NT2/D1 (cell line): Measurements from ENCODE around the gene DDI1.

ENCODE experiments used
- DNase-seq: peaks from one replicate; pipeline ENCODE4 v3.0.0-alpha.2; 2011; ENCODE audit warnings: low read depth, low spot score
- H3K27me3 ChIP-seq: 2 replicates; pipeline ENCODE4 v1.6.0; 2011; ENCODE audit warnings: mild to moderate bottlenecking; ENCODE audit not compliant: insufficient read length, insufficient read depth
- H3K36me3 ChIP-seq: 2 replicates; pipeline ENCODE4 v1.6.1; 2011; ENCODE audit warnings: mild to moderate bottlenecking, low read length, mixed read lengths; ENCODE audit not compliant: insufficient read depth, insufficient read length
- H3K4me1 ChIP-seq: 2 replicates; pipeline ENCODE4 v1.5.1; 2011; ENCODE audit not compliant: insufficient read depth, insufficient read length
- H3K4me3 ChIP-seq: 2 replicates; pipeline ENCODE4 v1.5.1; 2011; ENCODE audit warnings: low read depth; ENCODE audit not compliant: insufficient read length
- H3K9ac ChIP-seq: 2 replicates; pipeline ENCODE4 v1.6.0; 2011; ENCODE audit warnings: low read depth; ENCODE audit not compliant: insufficient read length
- H3K9me3 ChIP-seq: 2 replicates; pipeline ENCODE4 v1.5.1; 2011; ENCODE audit warnings: mild to moderate bottlenecking, low read length; ENCODE audit not compliant: insufficient read depth
- SUZ12 ChIP-seq: IDR thresholded peaks from 2 replicates; pipeline ENCODE4 v1.6.1; 2011; ENCODE audit not compliant: insufficient read length, insufficient read depth; ENCODE audit errors: extremely low read depth
- YY1 ChIP-seq: IDR thresholded peaks from 2 replicates; pipeline ENCODE4 v1.6.1; 2011; ENCODE audit not compliant: insufficient read length, insufficient read depth
- ZNF274 ChIP-seq: IDR thresholded peaks from 2 replicates; pipeline ENCODE4 v1.6.1; 2011; ENCODE audit warnings: mild to moderate bottlenecking, low read depth, low read length

The DDI1 gene

DNA sequence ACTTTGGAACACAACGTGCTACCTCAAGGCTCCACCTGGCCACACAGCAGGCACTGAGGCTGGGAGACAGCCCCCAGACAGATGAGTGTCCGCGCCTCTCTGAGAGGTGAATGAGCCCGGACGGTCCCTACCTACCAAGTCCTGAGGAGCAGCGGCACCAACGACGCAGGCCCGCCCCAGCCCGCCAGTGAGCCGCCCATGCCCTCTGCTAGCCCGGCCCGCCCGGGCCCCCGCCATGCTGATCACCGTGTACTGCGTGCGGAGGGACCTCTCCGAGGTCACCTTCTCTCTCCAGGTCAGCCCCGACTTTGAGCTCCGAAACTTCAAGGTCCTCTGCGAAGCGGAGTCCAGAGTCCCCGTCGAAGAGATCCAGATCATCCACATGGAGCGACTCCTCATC, at the start of gene DDI1:
DDI1 (plus strand) TSS at position 53 of the 400 bp plus-strand sequence; CDS start at position 236, 183 bp downstream.
- Histone ChIP-seq H3K4me3 (no peak within 1 kb of the TSS), H3K27me3 (no peaks in the 10 kb centered on the region), H3K9me3 (no peaks in the 10 kb centered on the region), H3K36me3 (no peaks in the 10 kb centered on the region), H3K9ac (no peak within 1 kb of the TSS), H3K4me1 (no peaks in the 10 kb centered on the region)
- no peak for TF ChIP-seq YY1
- no peak for TF ChIP-seq SUZ12
- TF ChIP-seq ZNF274, result no peak
- no peak for DNase-seq

GRCh38 chr11:103987629-103988594, 48.5 kb upstream of the DDI1 start:
- Histone ChIP-seq H3K4me3 (no peak overlapping the region), H3K9ac (no peak overlapping the region), H3K4me1 (no peaks in the 10 kb centered on the region), H3K27me3 (no peaks in the 10 kb centered on the region), H3K9me3 (no peaks in the 10 kb centered on the region), H3K36me3 (no peaks in the 10 kb centered on the region)
- no peak for TF ChIP-seq ZNF274
- TF ChIP-seq SUZ12, result no peak
- TF ChIP-seq YY1, result no peak
- DNase-seq, result peak; percentile 59

DNA sequence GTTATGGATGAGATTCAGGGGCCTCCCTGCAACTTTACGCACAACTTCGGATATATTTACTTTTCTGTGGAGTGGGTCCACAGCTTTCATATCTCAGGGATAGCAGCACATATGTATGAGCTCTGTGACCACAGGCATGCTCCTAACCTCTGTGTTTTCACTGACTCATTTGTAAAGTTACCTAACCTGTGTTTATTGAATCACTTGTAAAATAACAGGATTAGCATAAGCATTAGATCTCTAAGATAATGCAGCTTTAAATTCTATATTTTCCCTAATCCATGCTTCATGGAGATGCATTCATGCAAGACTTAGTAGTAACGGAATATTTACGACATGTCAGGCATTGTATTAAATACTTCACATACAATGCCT, 47.9 kb upstream of the DDI1 start:
- H3K27me3 ChIP-seq, result no peaks in the 10 kb centered on the region
- DNase-seq, result no peak
- no peak for TF ChIP-seq SUZ12
- no peak overlapping the region for H3K9ac ChIP-seq
- no peaks in the 10 kb centered on the region for H3K4me1 ChIP-seq
- H3K36me3 ChIP-seq, result no peaks in the 10 kb centered on the region
- H3K4me3 ChIP-seq, result no peak overlapping the region
- H3K9me3 ChIP-seq, result no peaks in the 10 kb centered on the region

DNA sequence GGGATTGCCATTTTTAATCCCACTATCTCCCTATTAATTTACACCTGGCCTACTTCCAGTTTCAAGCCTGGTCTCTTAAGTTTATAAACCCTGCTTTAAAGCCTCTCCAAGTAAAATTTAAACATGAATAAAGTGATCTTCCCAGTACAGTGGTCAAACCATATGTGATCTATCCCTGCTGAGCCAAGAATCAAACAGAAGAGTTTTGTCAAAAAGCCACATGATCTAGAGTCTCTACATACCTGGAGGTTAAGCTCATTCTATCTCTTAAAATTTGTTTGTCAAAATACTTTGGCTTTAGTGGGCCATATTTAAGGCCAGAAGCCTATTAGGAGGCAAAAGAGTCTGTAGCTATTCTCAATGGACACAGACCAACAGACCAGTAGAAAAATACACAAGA, 42.9 kb upstream of the DDI1 start:
- no peaks in the 10 kb centered on the region for H3K27me3 ChIP-seq
- no peak for DNase-seq
- H3K4me1 ChIP-seq, result no peaks in the 10 kb centered on the region
- H3K9ac ChIP-seq, result no peak overlapping the region
- no peaks in the 10 kb centered on the region for H3K36me3 ChIP-seq
- no peak overlapping the region for H3K4me3 ChIP-seq
- H3K9me3 ChIP-seq, result no peaks in the 10 kb centered on the region
- TF ChIP-seq SUZ12, result no peak
- no peak for TF ChIP-seq YY1
- no peak for TF ChIP-seq ZNF274

DNA sequence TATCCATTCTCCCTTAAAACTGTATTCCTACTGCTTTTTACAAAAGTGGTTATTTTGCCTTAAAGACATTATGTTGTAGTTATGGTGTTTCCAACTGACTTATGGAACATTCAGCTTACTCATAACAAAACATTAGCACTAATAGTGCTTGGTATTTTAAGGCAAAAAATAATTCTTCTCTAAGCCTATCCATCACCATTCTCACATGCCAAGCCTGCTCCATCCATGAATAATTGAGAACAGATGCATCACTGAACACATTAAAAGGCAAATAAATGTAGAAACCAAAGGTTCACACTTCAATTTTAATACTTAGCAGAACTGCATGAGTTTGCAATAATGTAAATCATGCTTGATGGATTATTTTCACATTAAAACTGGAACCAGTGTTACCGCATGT, 42.3 kb upstream of the DDI1 start:
- no peak overlapping the region for H3K4me3 ChIP-seq
- no peaks in the 10 kb centered on the region for H3K9me3 ChIP-seq
- H3K9ac ChIP-seq, result no peak overlapping the region
- H3K27me3 ChIP-seq, result no peaks in the 10 kb centered on the region
- no peaks in the 10 kb centered on the region for H3K36me3 ChIP-seq
- H3K4me1 ChIP-seq, result no peaks in the 10 kb centered on the region
- TF ChIP-seq ZNF274 (no peak), YY1 (no peak), SUZ12 (no peak)
- DNase-seq, result no peak

GRCh38 chr11:103994518-103994917, 41.9 kb upstream of the DDI1 start:
- no peaks in the 10 kb centered on the region for H3K27me3 ChIP-seq
- H3K36me3 ChIP-seq, result no peaks in the 10 kb centered on the region
- TF ChIP-seq SUZ12 (no peak), YY1 (no peak), ZNF274 (no peak)
- H3K4me3 ChIP-seq, result no peak overlapping the region
- H3K9ac ChIP-seq, result no peak overlapping the region
- no peak for DNase-seq
- H3K4me1 ChIP-seq, result no peaks in the 10 kb centered on the region
- H3K9me3 ChIP-seq, result no peaks in the 10 kb centered on the region

GRCh38 chr11:103995896-103996295, 40.5 kb upstream of the DDI1 start:
- Histone ChIP-seq H3K4me3 (no peak overlapping the region), H3K4me1 (no peaks in the 10 kb centered on the region), H3K9me3 (no peaks in the 10 kb centered on the region), H3K27me3 (no peaks in the 10 kb centered on the region), H3K36me3 (no peaks in the 10 kb centered on the region), H3K9ac (no peak overlapping the region)
- no peak for DNase-seq
- TF ChIP-seq ZNF274 (no peak), YY1 (no peak), SUZ12 (no peak)
